ENCODE results near the gene KIF1B. TPM values are rescaled to one million over a fixed set of nuclear protein-coding genes. Genes with fewer than 3 reads are reported as not detected.

KIF1B gene
- total RNA-seq, 4 donors from 2014 or later, result 63.1 to 83.8 (median 71.2) TPM

DNA sequence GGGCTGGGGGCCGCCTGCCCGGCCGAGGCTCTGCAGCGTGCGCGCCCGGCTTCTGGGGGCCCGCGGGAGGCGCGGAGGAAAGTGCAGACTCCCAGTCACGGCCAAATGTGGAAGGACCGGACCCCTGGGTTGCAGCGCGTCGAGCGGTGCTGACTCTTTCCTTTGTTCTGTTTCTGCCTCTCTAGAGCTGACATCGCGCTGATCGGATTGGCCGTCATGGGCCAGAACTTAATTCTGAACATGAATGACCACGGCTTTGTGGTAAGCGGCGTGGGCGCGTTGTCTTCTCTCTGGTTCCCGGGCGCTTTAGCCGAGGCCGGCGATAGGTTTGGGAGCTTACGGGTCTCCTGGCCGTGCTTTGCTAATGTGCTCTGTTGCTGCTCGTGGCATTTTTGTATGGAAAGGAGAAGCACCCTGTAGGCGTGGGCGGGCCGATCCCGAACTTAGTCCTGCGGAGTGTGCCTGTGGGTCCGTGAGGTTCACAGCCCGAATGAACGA lies 189.1 kb downstream of the KIF1B start:
- H3K27ac ChIP-seq, result peak overlapping the region in 3 of 4 donors; percentile 93 to 95 (median 94)
- H3K4me1 ChIP-seq, result peaks cover 0 to 32% (median 3%) of the 10 kb centered on the region in 3 donors
- no peak for TF ChIP-seq POLR2A (IDR thresholded peaks at IDR 0.05)
- no peak for TF ChIP-seq POLR2AphosphoS5 (IDR thresholded peaks at IDR 0.05)
- TF ChIP-seq, protein P1, sequence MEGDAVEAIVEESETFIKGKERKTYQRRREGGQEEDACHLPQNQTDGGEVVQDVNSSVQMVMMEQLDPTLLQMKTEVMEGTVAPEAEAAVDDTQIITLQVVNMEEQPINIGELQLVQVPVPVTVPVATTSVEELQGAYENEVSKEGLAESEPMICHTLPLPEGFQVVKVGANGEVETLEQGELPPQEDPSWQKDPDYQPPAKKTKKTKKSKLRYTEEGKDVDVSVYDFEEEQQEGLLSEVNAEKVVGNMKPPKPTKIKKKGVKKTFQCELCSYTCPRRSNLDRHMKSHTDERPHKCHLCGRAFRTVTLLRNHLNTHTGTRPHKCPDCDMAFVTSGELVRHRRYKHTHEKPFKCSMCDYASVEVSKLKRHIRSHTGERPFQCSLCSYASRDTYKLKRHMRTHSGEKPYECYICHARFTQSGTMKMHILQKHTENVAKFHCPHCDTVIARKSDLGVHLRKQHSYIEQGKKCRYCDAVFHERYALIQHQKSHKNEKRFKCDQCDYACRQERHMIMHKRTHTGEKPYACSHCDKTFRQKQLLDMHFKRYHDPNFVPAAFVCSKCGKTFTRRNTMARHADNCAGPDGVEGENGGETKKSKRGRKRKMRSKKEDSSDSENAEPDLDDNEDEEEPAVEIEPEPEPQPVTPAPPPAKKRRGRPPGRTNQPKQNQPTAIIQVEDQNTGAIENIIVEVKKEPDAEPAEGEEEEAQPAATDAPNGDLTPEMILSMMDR (IDR thresholded peaks at IDR 0.05), result no peak
- TF ChIP-seq EP300 (IDR thresholded peaks at IDR 0.05), result no peak
- ATAC-seq, result no peak
- peaks cover 0 to 23% of the 10 kb centered on the region in 2 donors for H3K36me3 ChIP-seq
- no peaks in the 10 kb centered on the region for H3K27me3 ChIP-seq
- H3K4me3 ChIP-seq, result peak overlapping the region; percentile 66 to 92
- H3K9me3 ChIP-seq, result no peaks in the 10 kb centered on the region
- 0% methylated on average over 13 of the region's 42 CpGs; no CpG with 5 or more reads in 1 of the 2 donors for WGBS, 2 donors (ENCODE audit: low coverage in 1 of 2)

DNA sequence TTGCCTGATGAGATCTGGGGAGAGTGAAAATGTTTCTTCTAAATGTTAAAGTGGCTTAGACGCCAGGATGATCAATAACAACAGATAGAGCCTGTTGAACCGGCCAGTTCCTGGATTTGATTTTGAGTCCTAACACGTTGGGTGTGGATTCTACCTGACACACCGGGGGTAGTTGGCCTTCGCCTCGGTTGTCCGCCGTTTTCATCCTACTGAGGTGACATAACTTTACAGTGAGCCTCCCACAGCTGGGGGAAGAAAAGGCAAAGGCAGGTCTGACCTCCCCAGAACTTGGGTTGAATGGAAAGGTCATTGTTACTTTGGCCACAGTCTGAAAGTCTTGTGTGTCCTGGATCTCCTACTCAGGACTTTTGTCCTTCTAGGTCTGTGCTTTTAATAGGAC lies 189.6 kb downstream of the KIF1B start:
- no peaks in the 10 kb centered on the region for H3K9me3 ChIP-seq
- H3K36me3 ChIP-seq, result peaks cover 0 to 29% of the 10 kb centered on the region in 2 donors
- peak overlapping the region; percentile 66 to 92 for H3K4me3 ChIP-seq
- no peaks in the 10 kb centered on the region for H3K27me3 ChIP-seq
- WGBS, 2 donors (ENCODE audit: low coverage in 1 of 2), result 48 to 51% methylated on average over 8 of the region's 8 CpGs
- H3K27ac ChIP-seq, result peak overlapping the region in 3 of 4 donors; percentile 93 to 95 (median 94)
- no peak for ATAC-seq
- peaks cover 0 to 32% (median 3%) of the 10 kb centered on the region in 3 donors for H3K4me1 ChIP-seq
- TF ChIP-seq EP300 (IDR thresholded peaks at IDR 0.05) (no peak), POLR2A (IDR thresholded peaks at IDR 0.05) (no peak), POLR2AphosphoS5 (IDR thresholded peaks at IDR 0.05) (no peak)
- TF ChIP-seq, protein P1 (IDR thresholded peaks at IDR 0.05), result no peak

DNA sequence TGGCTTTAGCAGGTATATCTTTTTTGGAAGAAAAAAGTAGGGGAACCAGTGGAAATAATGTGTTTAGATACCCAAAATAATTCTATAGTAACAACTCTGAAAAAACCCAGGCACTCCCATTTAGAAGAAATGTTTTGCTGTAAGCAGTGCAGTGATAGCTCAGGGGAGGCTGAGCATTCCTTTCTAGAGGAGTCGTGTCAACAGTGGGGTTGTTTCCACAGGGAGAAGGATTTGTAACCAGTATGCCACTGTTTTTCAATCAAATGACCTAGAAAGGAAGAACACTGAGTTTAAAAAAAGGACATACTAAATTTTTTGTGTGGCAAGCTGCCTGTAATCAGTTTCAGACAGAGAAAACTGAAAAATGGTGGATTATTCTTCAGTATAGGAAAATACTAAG lies 190.9 kb downstream of the KIF1B start:
- Histone ChIP-seq H3K27ac (no peak overlapping the region), H3K36me3 (peaks cover 0 to 41% of the 10 kb centered on the region in 2 donors), H3K27me3 (no peaks in the 10 kb centered on the region), H3K4me1 (peaks cover 0 to 32% (median 3%) of the 10 kb centered on the region in 3 donors), H3K9me3 (no peaks in the 10 kb centered on the region), H3K4me3 (no peak overlapping the region)
- ATAC-seq, result no peak
- TF ChIP-seq EP300 (IDR thresholded peaks at IDR 0.05) (no peak), POLR2A (IDR thresholded peaks at IDR 0.05) (no peak), POLR2AphosphoS5 (IDR thresholded peaks at IDR 0.05) (no peak)
- TF ChIP-seq, protein P1 (IDR thresholded peaks at IDR 0.05), result no peak
- 29 to 45% methylated on average over 1 of the region's 1 CpG for WGBS, 2 donors (ENCODE audit: low coverage in 1 of 2)

DNA sequence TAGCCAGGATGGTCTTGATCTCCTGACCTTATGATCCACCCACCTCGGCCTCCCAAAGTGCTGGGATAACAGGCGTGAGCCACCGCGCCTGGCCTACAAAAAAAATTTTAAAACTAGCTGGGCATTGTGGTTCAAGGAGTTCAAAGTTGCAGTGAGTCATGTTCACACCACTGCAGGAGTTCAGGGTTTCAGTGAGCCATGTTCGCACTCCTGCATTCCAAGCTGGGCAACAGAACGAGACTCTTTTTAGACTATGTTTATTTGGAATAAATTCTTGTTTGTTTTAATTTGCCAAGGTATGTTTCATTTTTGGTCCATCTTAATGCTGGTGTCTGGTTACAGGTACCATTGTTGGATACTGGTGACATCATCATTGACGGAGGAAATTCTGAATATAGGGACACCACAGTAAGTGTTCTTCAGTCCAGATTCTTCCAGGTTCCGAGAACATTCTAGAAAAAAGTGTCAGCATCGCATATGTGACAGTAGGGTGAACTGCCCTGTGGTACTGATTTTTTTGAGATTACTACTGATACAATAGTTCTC lies 192.4 kb downstream of the KIF1B start:
- 89 to 91% methylated on average over 3 to 5 of the region's 9 CpGs for WGBS, 2 donors (ENCODE audit: low coverage in 1 of 2)
- no peaks in the 10 kb centered on the region for H3K27me3 ChIP-seq
- TF ChIP-seq, protein P1 (IDR thresholded peaks at IDR 0.05), result no peak
- TF ChIP-seq POLR2AphosphoS5 (IDR thresholded peaks at IDR 0.05), result no peak
- no peak for TF ChIP-seq POLR2A (IDR thresholded peaks at IDR 0.05)
- no peak for TF ChIP-seq EP300 (IDR thresholded peaks at IDR 0.05)
- no peak overlapping the region for H3K4me3 ChIP-seq
- peaks cover 0 to 29% (median 3%) of the 10 kb centered on the region in 3 donors for H3K4me1 ChIP-seq
- H3K9me3 ChIP-seq, result no peaks in the 10 kb centered on the region
- H3K36me3 ChIP-seq, result peaks cover 0 to 56% of the 10 kb centered on the region in 2 donors
- ATAC-seq, result no peak
- no peak overlapping the region for H3K27ac ChIP-seq

DNA sequence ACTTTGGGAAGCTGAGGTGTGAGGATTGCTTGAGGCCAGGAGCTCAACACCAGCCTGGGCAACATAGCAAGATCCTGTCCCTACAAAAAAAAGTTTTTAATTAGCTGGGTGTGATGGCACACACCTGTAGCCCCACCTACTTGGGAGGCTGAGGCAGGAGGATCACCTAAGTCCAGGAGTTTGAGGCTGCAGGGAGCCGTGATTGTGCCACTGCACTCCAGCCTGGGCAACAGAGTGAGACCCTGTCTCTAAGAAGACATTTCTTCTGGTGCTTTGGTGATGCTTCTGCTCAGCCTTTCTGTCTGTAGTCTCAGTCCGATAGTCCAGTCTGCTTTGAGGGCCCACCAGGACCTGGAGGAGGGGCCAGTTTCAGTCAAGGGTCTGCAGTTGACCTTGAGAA lies 196.8 kb downstream of the KIF1B start:
- Histone ChIP-seq H3K4me3 (no peak overlapping the region), H3K9me3 (no peaks in the 10 kb centered on the region), H3K27ac (no peak overlapping the region), H3K36me3 (peaks cover 0 to 100% of the 10 kb centered on the region in 2 donors), H3K27me3 (no peaks in the 10 kb centered on the region), H3K4me1 (no peaks in the 10 kb centered on the region)
- 80 to 100% methylated on average over 1 to 2 of the region's 2 CpGs for WGBS, 2 donors (ENCODE audit: low coverage in 1 of 2)
- ATAC-seq, result no peak
- TF ChIP-seq, protein P1 (IDR thresholded peaks at IDR 0.05), result no peak
- no peak for TF ChIP-seq EP300 (IDR thresholded peaks at IDR 0.05)
- no peak for TF ChIP-seq POLR2A (IDR thresholded peaks at IDR 0.05)
- no peak for TF ChIP-seq POLR2AphosphoS5 (IDR thresholded peaks at IDR 0.05)

Data from gastroesophageal sphincter (tissue), 4 donors.